ENCODE measurements around the gene FKBP15. TPM values are rescaled to one million over a fixed set of nuclear protein-coding genes. Genes with fewer than 3 reads are reported as not detected.

The FKBP15 gene
- total and polyA plus RNA-seq, 2 donors (not counting 3 experiments of a cell fraction or from before 2014, with no cell fraction given): 16.8 to 26.8 TPM

DNA sequence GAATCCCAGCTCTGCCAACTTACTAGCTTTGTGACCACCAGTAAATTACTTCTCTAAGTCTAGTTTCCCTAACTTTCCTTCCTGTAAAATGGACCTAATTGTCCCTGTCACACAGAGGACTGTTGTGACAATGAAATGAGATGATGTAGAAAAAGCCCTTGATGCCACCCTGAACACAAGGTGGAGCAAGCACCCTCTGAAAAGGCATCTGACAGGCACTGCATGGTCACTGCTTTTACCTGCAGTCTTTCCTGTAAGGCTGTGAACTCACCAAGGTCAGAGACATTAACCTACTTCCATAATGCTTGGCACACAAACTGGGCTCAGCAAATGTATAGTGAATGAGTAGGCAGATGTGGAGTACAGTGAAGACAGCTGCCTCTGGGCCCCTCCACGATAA, 64.2 kb downstream of the FKBP15 start:
- H3K4me3 ChIP-seq (replicated peaks in 1 of 3; ENCODE audit: insufficient read depth in 1 of 3, low read depth in 1 of 3, low read length in 3 of 3): no peak overlapping the region
- no peaks in the 10 kb centered on the region for H3K9me1 ChIP-seq (replicated peaks; ENCODE audit: control insufficient read depth, extremely low read depth, insufficient read depth, low read length)
- TF ChIP-seq, protein P1, sequence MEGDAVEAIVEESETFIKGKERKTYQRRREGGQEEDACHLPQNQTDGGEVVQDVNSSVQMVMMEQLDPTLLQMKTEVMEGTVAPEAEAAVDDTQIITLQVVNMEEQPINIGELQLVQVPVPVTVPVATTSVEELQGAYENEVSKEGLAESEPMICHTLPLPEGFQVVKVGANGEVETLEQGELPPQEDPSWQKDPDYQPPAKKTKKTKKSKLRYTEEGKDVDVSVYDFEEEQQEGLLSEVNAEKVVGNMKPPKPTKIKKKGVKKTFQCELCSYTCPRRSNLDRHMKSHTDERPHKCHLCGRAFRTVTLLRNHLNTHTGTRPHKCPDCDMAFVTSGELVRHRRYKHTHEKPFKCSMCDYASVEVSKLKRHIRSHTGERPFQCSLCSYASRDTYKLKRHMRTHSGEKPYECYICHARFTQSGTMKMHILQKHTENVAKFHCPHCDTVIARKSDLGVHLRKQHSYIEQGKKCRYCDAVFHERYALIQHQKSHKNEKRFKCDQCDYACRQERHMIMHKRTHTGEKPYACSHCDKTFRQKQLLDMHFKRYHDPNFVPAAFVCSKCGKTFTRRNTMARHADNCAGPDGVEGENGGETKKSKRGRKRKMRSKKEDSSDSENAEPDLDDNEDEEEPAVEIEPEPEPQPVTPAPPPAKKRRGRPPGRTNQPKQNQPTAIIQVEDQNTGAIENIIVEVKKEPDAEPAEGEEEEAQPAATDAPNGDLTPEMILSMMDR (IDR thresholded peaks at IDR 0.05; ENCODE audit: extremely low read depth in 1 of 2, insufficient read depth in 1 of 2, low read depth in 1 of 2, low read length in 2 of 2): no peak
- TF ChIP-seq POLR2A (IDR thresholded peaks at IDR 0.05; ENCODE audit: low read depth, low read length): no peak
- TF ChIP-seq, protein P2, sequence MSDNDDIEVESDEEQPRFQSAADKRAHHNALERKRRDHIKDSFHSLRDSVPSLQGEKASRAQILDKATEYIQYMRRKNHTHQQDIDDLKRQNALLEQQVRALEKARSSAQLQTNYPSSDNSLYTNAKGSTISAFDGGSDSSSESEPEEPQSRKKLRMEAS (IDR thresholded peaks at IDR 0.05; ENCODE audit: insufficient read depth, insufficient read length): no peak
- no peak for TF ChIP-seq EZH2 (IDR thresholded peaks at IDR 0.05; ENCODE audit: borderline replicate concordance, low read depth, low read length, severe bottlenecking)
- TF ChIP-seq GATA2 (IDR thresholded peaks at IDR 0.05; ENCODE audit: insufficient read depth, insufficient read length, low read depth, low read length): no peak
- no peak for TF ChIP-seq JUN (IDR thresholded peaks at IDR 0.05; ENCODE audit: borderline replicate concordance, insufficient read depth, insufficient read length, low read depth)
- TF ChIP-seq POLR2AphosphoS5 (IDR thresholded peaks at IDR 0.05; ENCODE audit: insufficient read depth, low read depth, low read length): no peak
- no peak for TF ChIP-seq FOS (IDR thresholded peaks at IDR 0.05; ENCODE audit: borderline replicate concordance, insufficient read depth, low read length)
- no peak for TF ChIP-seq MYC (IDR thresholded peaks at IDR 0.05; ENCODE audit: low read depth, low read length)
- peaks cover 0 to 5% of the 10 kb centered on the region in 2 experiments for H3K36me3 ChIP-seq (ENCODE audit: control insufficient read depth in 2 of 2, extremely low read depth in 1 of 2, insufficient read depth in 2 of 2, low read length in 2 of 2)
- H4K20me1 ChIP-seq (replicated peaks; ENCODE audit: control insufficient read depth, extremely low read depth, insufficient read depth, low read length): no peaks in the 10 kb centered on the region
- ChIA-PET POLR2A (no interaction called here), CTCF (no interaction called here)
- no peak overlapping the region for H3K9ac ChIP-seq (replicated peaks; ENCODE audit: extremely low read depth, insufficient read depth, low read length)
- H3K27me3 ChIP-seq (ENCODE audit: control insufficient read depth in 2 of 2, insufficient read depth in 2 of 2, low read length in 2 of 2): no peaks in the 10 kb centered on the region
- FAIRE-seq (no peak), DNase-seq (ENCODE audit: low read depth, low spot score) (no peak)
- H3K9me3 ChIP-seq (replicated peaks; ENCODE audit: control insufficient read depth, insufficient read depth, low read length): no peaks in the 10 kb centered on the region
- dilution Hi-C loops (cut with MboI; ENCODE audit: extremely low pct_ligation_motif_present, low sequenced_read_pairs) (no loop called here), intact Hi-C loops (cut with micrococcal nuclease) (loop anchor here (10.0 kb wide), 1 partner anchor 102 kb away; the partner anchor contains the start of gene ZFP37)
- no peaks in the 10 kb centered on the region for H3K79me2 ChIP-seq (ENCODE audit: control insufficient read depth, insufficient read depth, low read length)
- no TSS peak for BruUV-seq (replicated peaks)
- no peak overlapping the region for H2AFZ ChIP-seq (ENCODE audit: low read depth, low read length)
- H3K4me2 ChIP-seq (ENCODE audit: insufficient read depth, low read length): no peak overlapping the region
- H3K4me1 ChIP-seq (ENCODE audit: control insufficient read depth, extremely low read depth, insufficient read depth, low read length): no peaks in the 10 kb centered on the region
- no peak overlapping the region for H3K27ac ChIP-seq (ENCODE audit: insufficient read depth, low read depth, low read length)

Measured in endothelial cell of umbilical vein (primary cell).